KMS-11 (cell line): ENCODE results near the gene DLL4.

Experiments used
- H2AFZ ChIP-seq: fragments of 200-600 bp; sonication (generic); 2 replicates; pipeline ENCODE4 v1.6.1; 2016; ENCODE audit warnings: antibody characterized with exemption, mixed run types, low read depth
- H3K27ac ChIP-seq: fragments of 200-600 bp; sonication (generic); 2 replicates; pipeline ENCODE4 v1.6.1; 2016; ENCODE audit warnings: mild to moderate bottlenecking, mixed run types
- H3K27me3 ChIP-seq: fragments of 200-600 bp; sonication (generic); 2 replicates; pipeline ENCODE4 v1.6.1; 2017; ENCODE audit warnings: mild to moderate bottlenecking, low read depth, mixed run types, moderate library complexity; ENCODE audit not compliant: insufficient read depth
- H3K36me3 ChIP-seq: fragments of 200-600 bp; sonication (generic); 2 replicates; pipeline ENCODE4 v1.6.1; 2017; ENCODE audit warnings: mild to moderate bottlenecking, mixed run types; ENCODE audit not compliant: insufficient read depth
- H3K4me1 ChIP-seq: fragments of 200-600 bp; sonication (generic); 2 replicates; pipeline ENCODE4 v1.6.1; 2016; ENCODE audit warnings: mild to moderate bottlenecking, low read depth, mixed run types; ENCODE audit not compliant: poor library complexity, severe bottlenecking
- H3K4me2 ChIP-seq: fragments of 200-600 bp; sonication (generic); 2 replicates; pipeline ENCODE4 v1.7.0; 2016; ENCODE audit warnings: mild to moderate bottlenecking, mixed run types
- H3K4me3 ChIP-seq: fragments of 200-600 bp; sonication (generic); IDR thresholded peaks from 2 replicates; pipeline ENCODE4 v1.6.1; 2017; ENCODE audit warnings: low read depth, low read length, mixed read lengths; ENCODE audit not compliant: insufficient read depth
- H3K79me2 ChIP-seq: fragments of 200-600 bp; sonication (generic); 2 replicates; pipeline ENCODE4 v1.6.1; 2016; ENCODE audit warnings: low read depth, mixed run types; ENCODE audit not compliant: insufficient read depth
- H3K9ac ChIP-seq: fragments of 200-600 bp; sonication (generic); 2 replicates; pipeline ENCODE4 v1.6.1; 2016; ENCODE audit warnings: mild to moderate bottlenecking, mixed run types
- H4K20me1 ChIP-seq: fragments of 200-600 bp; sonication (generic); 2 replicates; pipeline ENCODE4 v1.6.1; 2016; ENCODE audit warnings: mild to moderate bottlenecking, mixed run types; ENCODE audit not compliant: insufficient read depth
- CTCF ChIP-seq: fragments of 200-600 bp; sonication (generic); conservative IDR thresholded peaks from 2 replicates; pipeline ENCODE4 v1.6.1; 2017; ENCODE audit warnings: low read depth, mild to moderate bottlenecking, antibody characterized with exemption, low read length, moderate library complexity, mixed read lengths

DLL4 gene

GRCh38 chr15:40900256-40901052 is 28.7 kb upstream of the DLL4 start:
- no peak for TF ChIP-seq CTCF
- Histone ChIP-seq H3K4me3 (no peak overlapping the region), H3K9ac (no peak overlapping the region), H4K20me1 (no peaks in the 10 kb centered on the region), H3K27me3 (no peaks in the 10 kb centered on the region), H3K36me3 (no peaks in the 10 kb centered on the region), H3K4me2 (no peak overlapping the region), H3K27ac (no peak overlapping the region), H3K79me2 (peaks cover 5% of the 10 kb centered on the region; the same call in 1 of the 2 replicates), H2AFZ (no peak overlapping the region), H3K4me1 (peaks cover 19% of the 10 kb centered on the region)

- no peak for TF ChIP-seq CTCF
- H4K20me1 ChIP-seq, result no peaks in the 10 kb centered on the region
- no peak overlapping the region for H3K4me3 ChIP-seq
- no peak overlapping the region for H3K4me2 ChIP-seq
- H3K79me2 ChIP-seq, result no peaks in the 10 kb centered on the region
- H3K27me3 ChIP-seq, result no peaks in the 10 kb centered on the region
- peaks cover 25% of the 10 kb centered on the region for H3K4me1 ChIP-seq
- H3K36me3 ChIP-seq, result no peaks in the 10 kb centered on the region
- no peak overlapping the region for H3K27ac ChIP-seq
- no peak overlapping the region for H3K9ac ChIP-seq
- no peak overlapping the region for H2AFZ ChIP-seq
These were observed 28.1 kb upstream of the DLL4 start for GRCh38 chr15:40901053-40901443.

GRCh38 chr15:40902605-40903561 is 26.3 kb upstream of the DLL4 start:
- Histone ChIP-seq H3K27me3 (no peaks in the 10 kb centered on the region), H3K36me3 (no peaks in the 10 kb centered on the region), H3K27ac (no peak overlapping the region; the same call in 1 of the 2 replicates), H3K9ac (no peak overlapping the region), H3K4me1 (peaks cover 35% of the 10 kb centered on the region), H2AFZ (no peak overlapping the region), H3K4me2 (no peak overlapping the region), H3K4me3 (no peak overlapping the region), H3K79me2 (no peaks in the 10 kb centered on the region), H4K20me1 (no peaks in the 10 kb centered on the region)
- TF ChIP-seq CTCF, result no peak

GRCh38 chr15:40904552-40905201 is 24.5 kb upstream of the DLL4 start:
- no peaks in the 10 kb centered on the region for H3K79me2 ChIP-seq
- no peak overlapping the region for H3K4me3 ChIP-seq
- no peak overlapping the region; the same call in 1 of the 2 replicates for H3K4me2 ChIP-seq
- H4K20me1 ChIP-seq, result no peaks in the 10 kb centered on the region
- peaks cover 40% of the 10 kb centered on the region for H3K4me1 ChIP-seq
- no peaks in the 10 kb centered on the region for H3K27me3 ChIP-seq
- TF ChIP-seq CTCF, result no peak
- no peak overlapping the region for H3K9ac ChIP-seq
- H3K27ac ChIP-seq, result no peak overlapping the region
- H2AFZ ChIP-seq, result no peak overlapping the region
- no peaks in the 10 kb centered on the region for H3K36me3 ChIP-seq
